Gastroesophageal sphincter (tissue), 4 donors: ENCODE data around the gene SEMA7A. TPM values are rescaled to one million over a fixed set of nuclear protein-coding genes. Genes with fewer than 3 reads are reported as not detected.

Source experiments
- ATAC-seq: fragments of 150-250 bp; one replicate; pipeline ENCODE4 v1.9.1; 2016; ENCODE audit warnings: mild to moderate bottlenecking, moderate library complexity
- H3K27ac ChIP-seq, 4 donors: fragments of 200-600 bp; sonication (generic) in 3 of 4; 1 replicate in 3 of 4; 2 replicates in 1 of 4; pipeline ENCODE4 v1.5.1; 2016 to 2019
- H3K27me3 ChIP-seq: fragments of 200-600 bp; sonication (generic); one replicate; pipeline ENCODE4 v1.5.1; 2019
- H3K36me3 ChIP-seq, 2 donors: fragments of 200-600 bp; sonication (generic); one replicate each; pipeline ENCODE4 v1.5.1; 2019; ENCODE audit warnings: control low read depth in 1 of 2
- H3K4me1 ChIP-seq, 3 donors: fragments of 200-600 bp; sonication (generic); 1 replicate in 2 of 3; 2 replicates in 1 of 3; pipeline ENCODE4 v1.5.1; 2016 to 2019; ENCODE audit warnings: control low read depth in 2 of 3
- H3K4me3 ChIP-seq, 2 donors: fragments of 200-600 bp; sonication (generic); one replicate each; pipeline ENCODE4 v1.5.1; 2019; ENCODE audit warnings: mild to moderate bottlenecking in 1 of 2, moderate library complexity in 1 of 2
- H3K9me3 ChIP-seq, 3 donors: fragments of 200-600 bp; sonication (generic); one replicate each; pipeline ENCODE4 v1.5.1; 2017 to 2019; ENCODE audit warnings: control low read depth in 2 of 3
- CTCF ChIP-seq, 4 experiments: fragments of 200-600 bp in 2 of 4; fragments of 450-650 bp in 2 of 4; sonication (generic) in 1 of 4; IDR thresholded peaks; one replicate each; pipeline ENCODE4 v1.5.1; 2017 to 2019; ENCODE audit warnings: antibody characterized with exemption in 4 of 4, mild to moderate bottlenecking in 2 of 4, moderate library complexity in 2 of 4
- EP300 ChIP-seq: sonication (generic); formaldehyde crosslinking; IDR thresholded peaks from one replicate; pipeline ENCODE4 v1.6.1; 2017; ENCODE audit warnings: antibody characterized with exemption, mild to moderate bottlenecking
- POLR2A ChIP-seq, 2 donors: fragments of 450-650 bp; IDR thresholded peaks; one replicate each; pipeline ENCODE4 v1.6.1; 2017; ENCODE audit warnings: antibody characterized with exemption in 2 of 2, mild to moderate bottlenecking in 2 of 2, moderate library complexity in 1 of 2
- POLR2AphosphoS5 ChIP-seq: sonication (generic); formaldehyde crosslinking; IDR thresholded peaks from one replicate; pipeline ENCODE4 v1.6.1; 2017; ENCODE audit warnings: antibody characterized with exemption
- WGBS, 2 donors: methylation state at CpG; one replicate each; pipeline ENCODE4 v1.1.5; 2018; ENCODE audit warnings: low coverage in 1 of 2; 5-methylcytosine and 5-hydroxymethylcytosine counted together
- total RNA-seq, 4 donors: library from RNA; depleted of rRNA; stranded (reverse); fragments of >200 nt; gene quantifications; one replicate each; pipeline ENCODE4 v1.1.0, GENCODE V29; 2016

SEMA7A gene
- total RNA-seq, 4 donors from 2014 or later, result 0.93 to 2.7 (median 1.8) TPM

GRCh38 chr15:74378848-74379247 is 54.9 kb downstream of the SEMA7A start:
- no peak for TF ChIP-seq CTCF (IDR thresholded peaks at IDR 0.05)
- no peak for TF ChIP-seq POLR2A (IDR thresholded peaks at IDR 0.05)
- no peak for TF ChIP-seq POLR2AphosphoS5
- TF ChIP-seq EP300, result no peak
- H3K27ac ChIP-seq, result no peak overlapping the region
- no peak overlapping the region for H3K4me3 ChIP-seq
- no peak for ATAC-seq
- no peaks in the 10 kb centered on the region for H3K36me3 ChIP-seq
- H3K9me3 ChIP-seq, result no peaks in the 10 kb centered on the region
- peaks cover 2 to 22% (median 6%) of the 10 kb centered on the region in 3 donors for H3K4me1 ChIP-seq
- 52 to 58% methylated on average over 4 to 5 of the region's 9 CpGs for WGBS, 2 donors
- H3K27me3 ChIP-seq, result peaks cover 21% of the 10 kb centered on the region

GRCh38 chr15:74377831-74378766 is 55.7 kb downstream of the SEMA7A start:
- Histone ChIP-seq H3K9me3 (no peaks in the 10 kb centered on the region), H3K27ac (no peak overlapping the region), H3K36me3 (no peaks in the 10 kb centered on the region), H3K27me3 (peaks cover 21% of the 10 kb centered on the region), H3K4me3 (no peak overlapping the region), H3K4me1 (peaks cover 2 to 28% (median 8%) of the 10 kb centered on the region in 3 donors)
- TF ChIP-seq POLR2A (IDR thresholded peaks at IDR 0.05), result no peak
- TF ChIP-seq CTCF (IDR thresholded peaks at IDR 0.05), result no peak
- TF ChIP-seq POLR2AphosphoS5, result no peak
- TF ChIP-seq EP300, result no peak
- ATAC-seq, result no peak
- 80 to 88% methylated on average over 11 to 13 of the region's 15 CpGs for WGBS, 2 donors

GRCh38 chr15:74376825-74377581 is 56.8 kb downstream of the SEMA7A start:
- WGBS, 2 donors, result 70 to 100% methylated on average over 1 to 2 of the region's 6 CpGs
- no peak for ATAC-seq

GRCh38 chr15:74376226-74376625 is 57.5 kb downstream of the SEMA7A start:
- Histone ChIP-seq H3K36me3 (no peaks in the 10 kb centered on the region), H3K27me3 (peaks cover 27% of the 10 kb centered on the region), H3K4me1 (peaks cover 2 to 20% (median 8%) of the 10 kb centered on the region in 3 donors), H3K27ac (no peak overlapping the region), H3K4me3 (no peak overlapping the region), H3K9me3 (no peaks in the 10 kb centered on the region)
- no CpG with 5 or more reads among the region's 1 CpG for WGBS, 2 donors
- TF ChIP-seq POLR2A (IDR thresholded peaks at IDR 0.05) (no peak), CTCF (IDR thresholded peaks at IDR 0.05) (no peak), POLR2AphosphoS5 (no peak), EP300 (no peak)
- no peak for ATAC-seq

More at GRCh38 chr15:74376825-74377581, 56.8 kb downstream of the SEMA7A start:
- H3K4me3 ChIP-seq, result no peak overlapping the region
- H3K4me1 ChIP-seq, result peaks cover 2 to 22% (median 8%) of the 10 kb centered on the region in 3 donors
- no peaks in the 10 kb centered on the region for H3K36me3 ChIP-seq
- TF ChIP-seq CTCF (IDR thresholded peaks at IDR 0.05) (no peak), POLR2AphosphoS5 (no peak), POLR2A (IDR thresholded peaks at IDR 0.05) (no peak)
- H3K27ac ChIP-seq, result no peak overlapping the region
- no peaks in the 10 kb centered on the region for H3K9me3 ChIP-seq
- H3K27me3 ChIP-seq, result peaks cover 28% of the 10 kb centered on the region
